HG03442 (cell line): ENCODE results near the gene AGPS.
"Not testable (repeated sequence)": the region's sequence is repeated elsewhere in the genome, so short reads cannot be mapped to it uniquely, and the experiment has no call there.

ENCODE experiments used
- ATAC-seq: cut with Tn5 transposase; IDR thresholded peaks from one replicate; pipeline ENCODE4 v1.9.1; 2021; ENCODE audit warnings: mild to moderate bottlenecking, moderate library complexity; ENCODE audit not compliant: unreplicated experiment

AGPS gene

GRCh38 chr2:177392373-177393202 is at the start of gene AGPS:
AGPS (plus strand) TSS chr2:177392773; CDS start chr2:177392790, 17 bp downstream.
- ATAC-seq = peak; percentile 87

DNA sequence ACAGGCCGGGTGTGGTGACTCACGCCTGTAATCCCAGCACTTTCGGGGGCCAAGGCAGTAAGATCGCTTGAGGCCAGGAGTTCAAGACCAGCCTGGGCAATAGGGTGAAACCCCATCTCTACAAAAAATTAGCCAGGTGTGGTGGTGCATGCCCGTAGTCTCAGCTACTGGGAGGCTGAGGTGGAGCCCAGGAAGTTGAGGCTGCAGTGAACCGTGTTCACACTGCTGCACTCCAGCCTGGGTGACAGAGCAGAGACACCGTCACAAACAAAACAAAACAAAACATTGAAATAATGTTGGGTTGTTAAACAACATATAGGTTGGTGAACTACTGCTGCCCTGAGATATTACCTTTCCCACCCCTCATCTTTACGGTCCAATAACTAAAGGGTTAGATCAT is 48.8 kb upstream of the AGPS start:
- no peak for ATAC-seq

- ATAC-seq = no peak
These were observed 48.3 kb upstream of the AGPS start for GRCh38 chr2:177344316-177344715.

GRCh38 chr2:177346192-177346591 is 46.4 kb upstream of the AGPS start:
- no peak for ATAC-seq

DNA sequence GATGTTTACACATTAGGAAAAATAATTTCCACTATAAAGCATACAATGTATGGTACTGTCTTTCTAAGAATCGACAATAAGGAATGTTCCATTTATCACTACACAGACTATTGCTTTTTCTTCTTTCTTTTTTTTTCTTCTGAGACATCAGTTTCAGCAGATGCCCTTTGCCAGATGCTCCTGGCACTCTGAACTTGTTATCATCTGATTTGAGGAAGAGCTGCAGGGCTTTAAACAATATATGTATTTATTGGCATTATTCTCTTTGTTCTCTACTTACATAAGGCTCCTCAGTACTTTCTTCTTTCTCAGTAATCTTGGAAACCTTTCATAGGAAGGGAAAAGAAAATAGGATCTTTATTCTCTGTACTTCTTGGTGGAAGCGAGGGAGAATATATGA is 45.0 kb upstream of the AGPS start:
- no peak for ATAC-seq

DNA sequence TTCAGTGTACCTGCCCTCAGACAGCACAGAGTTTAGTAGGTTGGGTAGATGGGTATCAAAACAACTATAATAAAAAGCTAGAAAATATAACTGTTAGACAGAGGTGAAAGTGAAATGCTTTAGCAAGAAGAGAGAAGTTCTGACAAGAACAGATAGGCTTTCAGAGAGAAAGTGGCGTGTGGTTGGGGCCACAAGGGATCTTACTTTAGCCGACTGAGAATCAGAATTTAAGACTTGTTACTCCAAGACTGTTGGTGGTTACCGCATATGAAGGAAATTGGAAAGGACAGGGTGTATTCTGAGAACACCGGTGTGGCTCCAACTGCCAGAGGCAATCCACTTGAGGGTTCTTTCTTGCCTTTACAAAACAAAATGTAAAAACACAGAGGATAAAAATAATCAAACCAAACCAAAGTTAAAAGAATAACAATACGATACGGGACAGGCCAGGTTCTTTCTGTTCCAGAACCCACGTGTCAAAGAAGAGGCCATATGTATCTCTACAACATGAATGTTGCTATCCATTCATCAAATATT is 44.4 kb upstream of the AGPS start:
- no peak for ATAC-seq

DNA sequence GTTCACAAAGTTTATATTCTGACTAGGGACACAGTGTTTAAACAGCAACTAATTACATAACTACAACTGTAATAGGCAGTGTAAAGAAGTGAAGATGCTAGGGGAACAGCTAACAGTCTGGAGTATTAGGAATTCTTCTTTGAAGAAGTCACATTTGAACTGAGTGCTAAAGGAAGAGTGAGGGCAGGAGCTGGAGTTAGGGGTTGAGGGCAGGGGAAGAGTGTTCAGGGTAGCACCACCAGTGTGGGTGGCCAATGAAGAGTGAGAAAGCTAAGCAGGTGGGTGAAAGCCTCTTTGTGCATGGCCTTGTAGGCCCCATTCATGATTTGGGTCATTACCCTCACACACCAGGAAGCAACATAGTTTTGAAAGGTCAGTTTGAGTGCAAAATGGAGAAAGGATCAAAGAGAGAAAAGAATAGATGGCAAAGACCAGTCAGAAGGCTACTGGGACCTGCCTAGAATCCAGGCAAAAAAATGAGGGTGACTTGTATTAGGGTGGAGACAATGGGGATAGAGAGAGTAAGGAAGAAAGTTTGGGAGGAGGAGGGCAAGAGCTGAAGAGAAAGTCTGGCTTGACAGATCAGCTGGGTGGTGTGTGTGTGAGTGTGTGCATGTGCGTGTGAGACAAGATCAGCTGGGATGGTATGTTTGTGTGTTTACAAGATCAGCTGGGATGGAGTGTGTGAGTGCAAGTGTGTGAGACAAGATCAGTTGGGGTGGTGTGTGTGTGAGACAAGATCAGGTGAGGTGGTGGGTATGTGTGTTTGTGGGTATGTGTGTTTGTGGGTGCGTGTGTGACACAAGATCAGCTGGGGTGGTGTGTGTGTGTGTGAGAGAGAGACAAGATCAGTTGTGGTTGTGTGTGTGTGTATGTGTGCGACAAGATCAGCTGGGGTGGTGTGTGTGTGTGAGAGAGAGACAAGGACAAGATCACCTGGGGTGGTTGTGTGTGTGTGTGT is 43.6 kb upstream of the AGPS start:
- ATAC-seq = peak; percentile 64

DNA sequence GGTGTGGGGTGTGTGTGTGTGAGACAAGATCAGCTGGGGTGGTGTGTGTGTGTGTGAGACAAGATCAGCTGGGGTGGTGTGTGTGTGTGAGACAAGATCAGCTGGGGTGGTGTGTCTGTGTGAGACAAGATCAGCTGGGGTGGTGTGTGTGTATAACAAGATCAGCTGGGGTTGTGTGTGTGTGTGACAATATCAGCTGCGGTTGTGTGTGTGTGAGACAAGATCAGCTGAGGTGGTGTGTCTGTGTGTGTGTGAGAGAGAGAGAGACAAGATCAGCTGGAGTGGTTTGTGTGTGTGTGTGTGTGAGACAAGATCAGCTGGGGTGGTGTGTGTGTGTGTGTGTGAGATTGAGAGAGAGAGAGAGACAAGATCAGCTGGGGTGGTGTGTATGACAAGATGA is 41.9 kb upstream of the AGPS start:
- not testable (repeated sequence) for ATAC-seq

- ATAC-seq = not testable (repeated sequence)
These were observed 41.5 kb upstream of the AGPS start for GRCh38 chr2:177351121-177351520.

DNA sequence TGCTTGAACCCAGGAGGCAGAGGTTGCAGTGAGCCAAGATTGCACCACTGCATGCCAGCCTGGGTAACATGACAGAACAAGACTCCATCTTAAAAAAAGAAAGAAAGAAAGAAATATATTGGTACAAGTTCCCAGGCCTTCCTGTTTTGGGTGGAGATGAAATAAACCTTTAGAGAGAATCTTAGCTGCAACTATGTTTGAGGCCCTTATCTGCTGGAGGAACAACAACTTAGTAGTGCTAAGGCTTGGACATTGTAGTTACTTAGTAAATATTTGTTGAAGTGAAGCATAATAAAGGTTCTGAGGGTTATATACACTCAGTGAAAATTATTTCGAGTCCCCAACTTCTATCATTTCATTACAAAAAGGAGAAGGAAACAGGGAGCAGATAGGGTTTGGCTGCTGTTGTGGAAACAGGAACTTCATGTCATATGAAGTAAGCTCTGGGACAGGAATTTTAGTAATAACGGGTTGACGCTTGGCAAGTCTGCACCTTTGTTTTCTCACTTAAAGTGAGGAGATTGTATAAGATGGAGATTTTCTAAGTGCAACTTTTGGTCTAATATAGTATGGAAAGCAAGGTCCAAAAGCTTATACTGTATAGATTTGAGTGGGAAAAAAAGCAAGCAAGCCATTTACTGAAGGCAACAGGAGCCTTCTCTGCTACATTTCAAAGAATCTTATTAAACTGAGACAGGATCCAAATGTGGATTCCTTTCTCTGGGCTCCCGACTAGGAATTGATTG is 40.0 kb upstream of the AGPS start:
- ATAC-seq = no peak

DNA sequence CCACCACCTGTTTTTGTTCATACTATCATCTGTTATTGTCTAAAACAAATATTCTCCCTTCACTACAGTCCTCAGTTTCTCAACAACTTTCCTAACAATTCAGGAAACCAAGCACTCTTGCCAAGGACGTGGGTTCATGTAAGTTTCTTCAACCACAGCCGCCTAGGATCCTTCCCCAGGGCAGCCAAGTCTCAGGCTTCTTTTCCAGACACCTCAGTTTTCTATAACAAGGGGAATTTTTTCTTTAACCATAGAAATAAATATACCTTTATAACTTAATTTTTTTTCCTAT is 39.4 kb upstream of the AGPS start:
- ATAC-seq = no peak

DNA sequence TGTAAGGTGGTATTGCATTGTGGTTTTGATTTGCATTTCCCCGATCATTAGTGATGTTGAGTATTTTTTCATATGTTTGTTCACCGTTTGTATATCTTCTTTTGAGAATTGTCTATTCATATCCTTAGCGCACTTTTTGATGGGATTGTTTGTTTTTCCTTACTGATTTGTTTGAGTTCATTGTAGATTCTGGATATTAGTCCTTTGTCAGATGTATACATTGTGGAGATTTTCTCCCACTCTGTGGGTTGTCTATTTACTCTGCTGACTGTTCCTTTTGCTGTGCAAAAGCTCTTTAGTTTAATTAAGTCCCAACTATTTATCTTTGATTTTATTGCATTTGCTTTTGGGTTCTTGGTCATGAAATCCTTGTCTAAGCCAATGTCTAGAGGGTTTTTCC is 38.0 kb upstream of the AGPS start:
- not testable (repeated sequence) for ATAC-seq

- ATAC-seq = no peak
These were observed 36.7 kb upstream of the AGPS start for GRCh38 chr2:177355874-177356273.

GRCh38 chr2:177359836-177360595 is 32.6 kb upstream of the AGPS start:
- no peak for ATAC-seq

- ATAC-seq = no peak
These were observed 30.1 kb upstream of the AGPS start for GRCh38 chr2:177362499-177362898.

- no peak for ATAC-seq
These were observed 29.2 kb upstream of the AGPS start for GRCh38 chr2:177363332-177363731.

GRCh38 chr2:177365764-177366163 is 26.8 kb upstream of the AGPS start:
- ATAC-seq = not testable (repeated sequence)

DNA sequence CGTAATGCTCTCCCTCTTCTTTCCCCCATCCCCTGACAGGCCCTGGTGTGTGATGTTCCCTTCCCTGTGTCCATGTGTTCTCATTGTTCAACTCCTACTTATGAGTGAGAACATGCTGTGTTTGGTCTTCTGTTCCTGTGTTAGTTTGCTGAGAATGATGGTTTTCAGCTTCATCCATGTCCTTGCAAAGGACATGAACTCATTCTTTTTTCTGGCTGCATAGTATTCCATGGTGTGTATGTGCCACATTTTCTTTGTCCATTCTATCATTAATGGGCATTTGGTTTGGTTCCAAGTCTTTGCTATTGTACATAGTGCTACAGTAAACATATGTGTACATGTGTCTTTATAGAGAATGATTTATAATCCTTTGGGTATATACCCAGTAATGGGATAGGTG is 24.6 kb upstream of the AGPS start:
- ATAC-seq = not testable (repeated sequence)

DNA sequence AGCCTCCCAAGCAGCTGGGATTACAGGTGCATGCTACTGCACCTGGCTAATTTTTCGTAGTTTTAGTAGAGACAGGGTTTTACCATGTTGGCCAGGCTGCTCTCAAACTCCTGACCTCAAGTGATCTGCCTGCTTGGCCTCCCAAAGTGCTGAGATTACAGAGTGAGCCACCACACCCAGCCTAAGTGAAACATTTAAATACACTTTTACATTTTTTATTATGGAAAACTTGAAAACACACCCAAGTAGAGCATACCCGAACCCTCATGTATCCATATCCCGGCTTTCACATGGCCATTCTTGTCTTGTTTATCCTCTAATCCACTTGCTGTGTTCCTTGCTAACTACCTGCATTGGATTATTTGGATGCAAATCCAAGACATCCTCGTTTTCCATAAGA is 13.2 kb upstream of the AGPS start:
- no peak for ATAC-seq

DNA sequence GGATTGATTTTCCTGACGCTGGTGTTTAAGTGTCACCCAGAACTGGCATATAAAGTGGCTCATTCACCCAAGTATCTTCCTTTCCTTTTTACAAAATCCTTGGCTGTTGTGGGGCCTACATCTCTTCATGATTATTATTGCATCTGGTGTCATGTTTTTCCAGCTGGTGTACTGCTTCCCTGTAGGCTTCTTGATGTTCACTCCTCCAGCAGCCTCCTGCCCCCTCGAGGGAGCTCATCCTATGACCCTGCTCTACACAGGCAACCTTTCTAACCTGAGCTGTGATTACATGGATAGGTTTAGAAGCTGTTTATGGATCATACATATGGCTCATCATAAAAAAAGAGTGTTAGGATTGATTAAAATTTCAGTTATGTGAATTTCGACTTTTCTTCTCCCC is 12.4 kb upstream of the AGPS start:
- ATAC-seq = no peak
